Gastroesophageal sphincter (tissue), 3 donors: ENCODE results near the gene TRAPPC3L.

Experiments used
- POLR2A ChIP-seq, 2 donors: fragments of 450-650 bp; IDR thresholded peaks; one replicate each; pipeline ENCODE4 v1.6.1; 2017; ENCODE audit warnings: antibody characterized with exemption in 2 of 2, mild to moderate bottlenecking in 2 of 2, moderate library complexity in 1 of 2
- POLR2AphosphoS5 ChIP-seq: sonication (generic); formaldehyde crosslinking; IDR thresholded peaks from one replicate; pipeline ENCODE4 v1.6.1; 2017; ENCODE audit warnings: antibody characterized with exemption
- TF ChIP-seq, protein P1 (sequence below), 4 experiments: fragments of 200-600 bp in 2 of 4; fragments of 450-650 bp in 2 of 4; sonication (generic) in 1 of 4; IDR thresholded peaks; one replicate each; pipeline ENCODE4 v1.5.1; 2017 to 2019; ENCODE audit warnings: antibody characterized with exemption in 4 of 4, mild to moderate bottlenecking in 2 of 4, moderate library complexity in 2 of 4

DNA sequence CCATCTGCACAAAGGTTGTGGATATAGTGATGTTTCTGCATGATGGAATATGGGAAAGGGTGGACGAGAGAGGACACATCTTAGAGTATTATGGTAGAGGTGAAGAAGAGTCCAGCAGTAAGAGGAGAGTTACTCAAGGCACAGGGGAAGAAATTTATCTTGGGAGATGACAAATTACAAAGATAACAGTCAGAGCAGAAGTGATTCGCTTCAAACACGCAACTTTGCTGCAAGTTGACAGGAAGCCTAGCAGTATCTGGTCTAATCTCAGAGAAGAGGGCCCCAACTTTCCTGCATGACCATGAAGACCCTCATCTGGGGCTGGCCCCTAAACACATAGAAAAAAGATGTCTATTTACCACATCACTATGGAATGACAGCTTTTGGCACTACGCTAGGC is 85.6 kb downstream of the TRAPPC3L start:
- TF ChIP-seq, protein P1, sequence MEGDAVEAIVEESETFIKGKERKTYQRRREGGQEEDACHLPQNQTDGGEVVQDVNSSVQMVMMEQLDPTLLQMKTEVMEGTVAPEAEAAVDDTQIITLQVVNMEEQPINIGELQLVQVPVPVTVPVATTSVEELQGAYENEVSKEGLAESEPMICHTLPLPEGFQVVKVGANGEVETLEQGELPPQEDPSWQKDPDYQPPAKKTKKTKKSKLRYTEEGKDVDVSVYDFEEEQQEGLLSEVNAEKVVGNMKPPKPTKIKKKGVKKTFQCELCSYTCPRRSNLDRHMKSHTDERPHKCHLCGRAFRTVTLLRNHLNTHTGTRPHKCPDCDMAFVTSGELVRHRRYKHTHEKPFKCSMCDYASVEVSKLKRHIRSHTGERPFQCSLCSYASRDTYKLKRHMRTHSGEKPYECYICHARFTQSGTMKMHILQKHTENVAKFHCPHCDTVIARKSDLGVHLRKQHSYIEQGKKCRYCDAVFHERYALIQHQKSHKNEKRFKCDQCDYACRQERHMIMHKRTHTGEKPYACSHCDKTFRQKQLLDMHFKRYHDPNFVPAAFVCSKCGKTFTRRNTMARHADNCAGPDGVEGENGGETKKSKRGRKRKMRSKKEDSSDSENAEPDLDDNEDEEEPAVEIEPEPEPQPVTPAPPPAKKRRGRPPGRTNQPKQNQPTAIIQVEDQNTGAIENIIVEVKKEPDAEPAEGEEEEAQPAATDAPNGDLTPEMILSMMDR (IDR thresholded peaks at IDR 0.05) = no peak
- TF ChIP-seq POLR2AphosphoS5 (no peak), POLR2A (IDR thresholded peaks at IDR 0.05) (no peak)
